OCI-LY1 (cell line): ENCODE results near the gene TPD52L1.

ENCODE experiments used
- H2AFZ ChIP-seq: fragments of 200-600 bp; sonication (generic), shearing (Covaris generic); 2 replicates; pipeline ENCODE4 v1.6.0; 2014; ENCODE audit warnings: antibody characterized with exemption, mild to moderate bottlenecking, low read length
- H3F3A ChIP-seq: fragments of 200-600 bp; sonication (generic), shearing (Covaris generic); 2 replicates; pipeline ENCODE4 v1.6.0; 2014; ENCODE audit warnings: mild to moderate bottlenecking, antibody characterized with exemption, low read length, moderate library complexity; ENCODE audit not compliant: insufficient read depth
- H3K27ac ChIP-seq: fragments of 200-600 bp; sonication (generic); 2 replicates; pipeline ENCODE4 v1.5.1; 2014; ENCODE audit warnings: low read length, mixed run types, mild to moderate bottlenecking, low read depth; ENCODE audit not compliant: poor library complexity, severe bottlenecking
- H3K27me3 ChIP-seq: fragments of 200-600 bp; sonication (generic); 2 replicates; pipeline ENCODE4 v1.6.0; 2014; ENCODE audit warnings: antibody characterized with exemption, mild to moderate bottlenecking, low read length, moderate library complexity; ENCODE audit not compliant: insufficient read depth
- H3K36me3 ChIP-seq: fragments of 200-600 bp; sonication (generic); 2 replicates; pipeline ENCODE4 v1.6.1; 2014; ENCODE audit warnings: mild to moderate bottlenecking, antibody characterized with exemption, low read length, moderate library complexity, mixed read lengths; ENCODE audit not compliant: insufficient read depth
- H3K4me1 ChIP-seq: fragments of 200-600 bp; sonication (generic); 2 replicates; pipeline ENCODE4 v1.5.1; 2014; ENCODE audit warnings: mild to moderate bottlenecking, low read length, moderate library complexity; ENCODE audit not compliant: insufficient read depth, severe bottlenecking
- H3K4me2 ChIP-seq: fragments of 200-600 bp; sonication (generic), shearing (Covaris generic); 2 replicates; pipeline ENCODE4 v1.6.1; 2014; ENCODE audit warnings: low read length
- H3K4me3 ChIP-seq: fragments of 200-600 bp; sonication (generic); 2 replicates; pipeline ENCODE4 v1.5.1; 2014; ENCODE audit warnings: low read length, low read depth, mild to moderate bottlenecking, mixed read lengths; ENCODE audit not compliant: poor library complexity, severe bottlenecking
- H3K79me2 ChIP-seq: fragments of 200-600 bp; shearing (Covaris generic); 2 replicates; pipeline ENCODE4 v1.6.1; 2016; ENCODE audit warnings: mixed run types, low read length, mixed read lengths; ENCODE audit not compliant: insufficient read depth
- H3K9ac ChIP-seq: fragments of 200-600 bp; sonication (generic), shearing (Covaris generic); 2 replicates; pipeline ENCODE4 v1.6.1; 2014; ENCODE audit warnings: mild to moderate bottlenecking, low read length, mixed read lengths
- H3K9me2 ChIP-seq: fragments of 200-600 bp; sonication (generic), shearing (Covaris generic); 2 replicates; pipeline ENCODE4 v1.6.1; 2014; ENCODE audit warnings: low read depth, mild to moderate bottlenecking, low read length, mixed read lengths
- H3K9me3 ChIP-seq: fragments of 200-600 bp; shearing (Covaris generic); 2 replicates; pipeline ENCODE4 v1.6.1; 2014; ENCODE audit warnings: low read length, mixed read lengths
- H4K20me1 ChIP-seq: fragments of 200-600 bp; sonication (generic), shearing (Covaris generic); 2 replicates; pipeline ENCODE4 v1.6.0; 2016; ENCODE audit warnings: mild to moderate bottlenecking, low read length; ENCODE audit not compliant: insufficient read depth
- EZH2 ChIP-seq: fragments of 200-600 bp; sonication (generic), shearing (Covaris generic); IDR thresholded peaks from 2 replicates; pipeline ENCODE4 v1.8.0; 2017; ENCODE audit warnings: borderline replicate concordance, mixed run types, mild to moderate bottlenecking, antibody characterized with exemption, low read length, moderate library complexity, mixed read lengths
- TF ChIP-seq, protein P1 (sequence below): fragments of 200-600 bp; sonication (generic), shearing (Covaris generic); IDR thresholded peaks from 2 replicates; pipeline ENCODE4 v1.5.1; 2017; ENCODE audit warnings: mild to moderate bottlenecking, antibody characterized with exemption, low read length, moderate library complexity, mixed read lengths

TPD52L1 gene

DNA sequence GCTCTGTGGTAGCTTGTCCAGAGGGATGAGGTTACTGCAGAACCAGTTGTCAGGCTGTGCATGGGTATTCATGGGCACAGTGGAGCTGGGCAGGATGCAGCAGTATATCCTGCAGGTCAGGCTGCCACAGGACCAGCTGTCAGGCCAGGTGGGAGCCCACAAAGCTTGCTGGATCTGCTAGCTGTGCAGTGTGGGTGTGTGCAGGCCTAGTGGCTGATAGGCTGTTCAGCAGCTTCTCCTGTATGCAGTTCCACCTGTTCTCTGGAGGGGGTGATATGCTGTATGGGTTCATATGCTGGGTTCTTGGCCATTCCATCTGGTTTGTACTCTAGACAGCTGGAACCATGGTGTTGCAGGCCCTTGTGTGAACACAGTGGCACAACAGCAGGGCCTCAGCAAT, 40.6 kb upstream of the TPD52L1 start:
- Histone ChIP-seq H4K20me1 (no peaks in the 10 kb centered on the region), H3K9ac (no peak overlapping the region), H3K27ac (no peak overlapping the region), H3K4me3 (no peak overlapping the region), H3F3A (no peaks in the 10 kb centered on the region), H3K4me2 (no peak overlapping the region), H3K9me2 (no peaks in the 10 kb centered on the region), H2AFZ (no peak overlapping the region), H3K79me2 (no peaks in the 10 kb centered on the region), H3K27me3 (no peaks in the 10 kb centered on the region), H3K36me3 (no peaks in the 10 kb centered on the region), H3K4me1 (no peaks in the 10 kb centered on the region), H3K9me3 (peaks cover 4% of the 10 kb centered on the region; the same call in 1 of the 2 replicates)
- TF ChIP-seq, protein P1, sequence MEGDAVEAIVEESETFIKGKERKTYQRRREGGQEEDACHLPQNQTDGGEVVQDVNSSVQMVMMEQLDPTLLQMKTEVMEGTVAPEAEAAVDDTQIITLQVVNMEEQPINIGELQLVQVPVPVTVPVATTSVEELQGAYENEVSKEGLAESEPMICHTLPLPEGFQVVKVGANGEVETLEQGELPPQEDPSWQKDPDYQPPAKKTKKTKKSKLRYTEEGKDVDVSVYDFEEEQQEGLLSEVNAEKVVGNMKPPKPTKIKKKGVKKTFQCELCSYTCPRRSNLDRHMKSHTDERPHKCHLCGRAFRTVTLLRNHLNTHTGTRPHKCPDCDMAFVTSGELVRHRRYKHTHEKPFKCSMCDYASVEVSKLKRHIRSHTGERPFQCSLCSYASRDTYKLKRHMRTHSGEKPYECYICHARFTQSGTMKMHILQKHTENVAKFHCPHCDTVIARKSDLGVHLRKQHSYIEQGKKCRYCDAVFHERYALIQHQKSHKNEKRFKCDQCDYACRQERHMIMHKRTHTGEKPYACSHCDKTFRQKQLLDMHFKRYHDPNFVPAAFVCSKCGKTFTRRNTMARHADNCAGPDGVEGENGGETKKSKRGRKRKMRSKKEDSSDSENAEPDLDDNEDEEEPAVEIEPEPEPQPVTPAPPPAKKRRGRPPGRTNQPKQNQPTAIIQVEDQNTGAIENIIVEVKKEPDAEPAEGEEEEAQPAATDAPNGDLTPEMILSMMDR: no peak
- TF ChIP-seq EZH2: no peak

GRCh38 chr6:125114248-125114858, 39.2 kb upstream of the TPD52L1 start:
- H3K27ac ChIP-seq: no peak overlapping the region
- H3K79me2 ChIP-seq: no peaks in the 10 kb centered on the region
- H3K9me2 ChIP-seq: no peaks in the 10 kb centered on the region
- H3K4me1 ChIP-seq: no peaks in the 10 kb centered on the region
- no peak overlapping the region for H2AFZ ChIP-seq
- no peaks in the 10 kb centered on the region for H4K20me1 ChIP-seq
- no peaks in the 10 kb centered on the region for H3K27me3 ChIP-seq
- H3K4me3 ChIP-seq: no peak overlapping the region
- no peaks in the 10 kb centered on the region for H3K36me3 ChIP-seq
- no peak overlapping the region for H3K4me2 ChIP-seq
- TF ChIP-seq, protein P1: peak; percentile 80
- no peak for TF ChIP-seq EZH2
- no peaks in the 10 kb centered on the region for H3F3A ChIP-seq
- H3K9me3 ChIP-seq: peaks cover 4% of the 10 kb centered on the region; the same call in 1 of the 2 replicates
- no peak overlapping the region for H3K9ac ChIP-seq

DNA sequence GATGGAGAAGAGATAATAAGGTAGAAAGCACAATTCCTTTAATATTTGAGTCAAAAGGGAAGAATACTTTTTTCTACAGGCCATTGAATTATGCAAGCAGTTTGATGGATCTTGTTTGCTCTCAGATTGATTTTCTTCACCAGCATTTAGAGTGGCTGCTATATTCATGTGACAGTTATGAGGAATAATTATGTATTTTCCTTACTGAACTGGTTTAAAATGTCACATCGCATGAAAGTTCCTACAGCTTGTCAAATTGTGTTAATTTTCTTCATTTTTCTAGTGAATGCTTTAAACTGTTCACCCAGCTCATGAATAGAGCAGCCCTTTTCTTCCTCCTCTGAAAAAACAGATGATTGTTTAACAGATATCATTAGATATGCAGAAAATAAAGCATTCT, 37.4 kb upstream of the TPD52L1 start:
- Histone ChIP-seq H3K9ac (no peak overlapping the region), H3K36me3 (no peaks in the 10 kb centered on the region)

More for the DNA sequence above, 37.4 kb upstream of the TPD52L1 start:
- no peaks in the 10 kb centered on the region for H3F3A ChIP-seq
- H4K20me1 ChIP-seq: no peaks in the 10 kb centered on the region
- no peaks in the 10 kb centered on the region for H3K79me2 ChIP-seq
- no peak overlapping the region for H2AFZ ChIP-seq
- H3K4me2 ChIP-seq: no peak overlapping the region
- no peaks in the 10 kb centered on the region for H3K27me3 ChIP-seq
- no peak overlapping the region for H3K27ac ChIP-seq
- H3K9me3 ChIP-seq: peaks cover 4% of the 10 kb centered on the region; the same call in 1 of the 2 replicates
- H3K9me2 ChIP-seq: no peaks in the 10 kb centered on the region
- no peak for TF ChIP-seq EZH2
- TF ChIP-seq, protein P1: no peak
- no peaks in the 10 kb centered on the region for H3K4me1 ChIP-seq
- H3K4me3 ChIP-seq: no peak overlapping the region
